CD4-positive, alpha-beta T cell (primary cell): ENCODE data around the gene FARP1. TPM values are rescaled to one million over a fixed set of nuclear protein-coding genes. Genes with fewer than 3 reads are reported as not detected.

ENCODE experiments used
- ATAC-seq: fragments of 200-7000 bp; cut with Tn5 transposase; one replicate; pipeline ENCODE4 v1.10.0; 2022; ENCODE audit warnings: mild to moderate bottlenecking; ENCODE audit not compliant: poor library complexity
- CTCF ChIA-PET: fragments of 350-600 bp; sonication (Branson Sonifier 250); formaldehyde crosslinking; loops from one replicate; lab custom pipeline; 2021; ENCODE audit warnings: antibody characterized with exemption, inconsistent platforms; lab: Charles Lee
- POLR2A ChIA-PET: fragments of 350-600 bp; sonication (Branson Sonifier 250); formaldehyde crosslinking; loops from one replicate; lab custom pipeline; 2021; ENCODE audit warnings: antibody characterized with exemption, inconsistent platforms; lab: Charles Lee
- DNase-seq, 14 experiments: peaks; one replicate each; pipeline ENCODE4 v3.0.0-alpha.2; 2013 to 2020; ENCODE audit warnings: mixed read lengths in 2 of 14
- H3K27ac ChIP-seq, 2 donors: one replicate each; pipeline versions ENCODE4 v1.5.1 to v1.7.0; 2013; ENCODE audit warnings: low read length in 2 of 2, low read depth in 1 of 2, mild to moderate bottlenecking in 1 of 2
- H3K27me3 ChIP-seq, 2 experiments: 1 replicate in 1 of 2; 2 replicates in 1 of 2; pipeline versions ENCODE4 v1.6.1 to v1.7.0; 2013; ENCODE audit warnings: low read length in 2 of 2, control low read depth in 1 of 2, mild to moderate bottlenecking in 1 of 2, moderate library complexity in 1 of 2; ENCODE audit not compliant: insufficient read depth in 2 of 2, control insufficient read depth in 1 of 2
- H3K36me3 ChIP-seq: one replicate; pipeline ENCODE4 v1.6.1; 2013; ENCODE audit warnings: low read length, control low read depth; ENCODE audit not compliant: insufficient read depth
- H3K4me1 ChIP-seq: one replicate; pipeline ENCODE4 v1.6.1; 2013; ENCODE audit warnings: low read length, control low read depth; ENCODE audit not compliant: insufficient read depth
- H3K4me3 ChIP-seq: one replicate; pipeline ENCODE4 v1.5.1; 2013; ENCODE audit warnings: mild to moderate bottlenecking, low read length, moderate library complexity
- H3K9me3 ChIP-seq, 2 experiments: 1 replicate in 1 of 2; 2 replicates in 1 of 2; pipeline versions ENCODE4 v1.6.1 to v1.7.0; 2013; ENCODE audit warnings: low read length in 2 of 2, mild to moderate bottlenecking in 2 of 2, control low read depth in 1 of 2, moderate library complexity in 1 of 2; ENCODE audit not compliant: control insufficient read depth in 1 of 2, insufficient read depth in 1 of 2
- H3K27ac Mint-ChIP-seq: one replicate; pipeline ENCODE4 v1.8.0; 2020; ENCODE audit warnings: mixed read lengths
- H3K27me3 Mint-ChIP-seq: one replicate; pipeline ENCODE4 v1.8.0; 2021; ENCODE audit warnings: mixed read lengths
- H3K36me3 Mint-ChIP-seq: one replicate; pipeline ENCODE4 v1.8.0; 2021; ENCODE audit warnings: low read depth, mixed read lengths
- H3K4me1 Mint-ChIP-seq: one replicate; pipeline ENCODE4 v1.8.0; 2021; ENCODE audit warnings: low read depth, mixed read lengths
- H3K4me3 Mint-ChIP-seq: one replicate; pipeline ENCODE4 v1.8.0; 2020; ENCODE audit warnings: mild to moderate bottlenecking, mixed read lengths
- H3K9me3 Mint-ChIP-seq: one replicate; pipeline ENCODE4 v1.8.0; 2020; ENCODE audit warnings: mixed read lengths
- CTCF ChIP-seq: fragments of 200-600 bp; IDR thresholded peaks from one replicate; pipeline ENCODE4 v1.8.0; 2022; ENCODE audit warnings: antibody characterized with exemption, mild to moderate bottlenecking
- intact Hi-C, 2 experiments: fragments of 100-400 bp; cut with DNase I in 1 of 2; cut with micrococcal nuclease in 1 of 2; formaldehyde crosslinking; loops; one replicate each; pipeline versions ENCODE4 v1.15.1 to v1.9.0; 2023 to 2025; cut with DNase I, micrococcal nuclease
- microRNA-seq: library from miRNA; unstranded; fragments of <30 nt; microRNA quantifications from one replicate; pipeline ENCODE4 v1.2.0, GENCODE V29; 2021; ENCODE audit warnings: borderline microRNAs expressed, borderline replicate concordance
- total RNA-seq, 174 experiments: library from RNA in 2 of 174; stranded (reverse) in 2 of 174; gene quantifications; one replicate each; pipeline ENCODE4 v1.2.3 and lab custom pipeline; 2021 to 2026

FARP1 gene
- total RNA-seq, 2 experiments from 2014 or later, result 0.30 TPM; not detected in 1

- no peak overlapping the region for H3K4me3 Mint-ChIP-seq
- intact Hi-C loops, result no loop called here
- peaks cover 88% of the 10 kb centered on the region for H3K4me1 Mint-ChIP-seq
- no peaks in the 10 kb centered on the region for H3K9me3 Mint-ChIP-seq
- H3K36me3 Mint-ChIP-seq, result peaks cover 44% of the 10 kb centered on the region
- H3K9me3 ChIP-seq, result no peaks in the 10 kb centered on the region
- peak overlapping the region; percentile 81 for H3K27ac Mint-ChIP-seq
- peaks cover 37% of the 10 kb centered on the region for H3K36me3 ChIP-seq
- no peak overlapping the region for H3K4me3 ChIP-seq
- DNase-seq (no peak), ATAC-seq (no peak)
- H3K4me1 ChIP-seq, result peaks cover 60% of the 10 kb centered on the region
- ChIA-PET CTCF (interaction anchor here (0.9 to 2.1 kb wide), 9 partner anchors 9 to 169 kb away, joined by 3 to 8 read pairs (median 4); no protein-coding TSS in a partner anchor), POLR2A (no interaction called here)
- no peak overlapping the region for H3K27ac ChIP-seq
- TF ChIP-seq CTCF, result no peak
- no peaks in the 10 kb centered on the region for H3K27me3 Mint-ChIP-seq
- no peaks in the 10 kb centered on the region for H3K27me3 ChIP-seq
These were observed 361.1 kb downstream of the FARP1 start for GRCh38 chr13:98504029-98504351.

- Mint-ChIP-seq H3K36me3 (peaks cover 44% of the 10 kb centered on the region), H3K4me1 (peaks cover 92% of the 10 kb centered on the region), H3K9me3 (no peaks in the 10 kb centered on the region), H3K27ac (peak overlapping the region; percentile 81), H3K4me3 (no peak overlapping the region), H3K27me3 (no peaks in the 10 kb centered on the region)
- peak in 3 of 14 experiments; percentile 41 to 63 (median 51) for DNase-seq
- Histone ChIP-seq H3K27me3 (no peaks in the 10 kb centered on the region), H3K27ac (no peak overlapping the region), H3K36me3 (peaks cover 32% of the 10 kb centered on the region), H3K4me1 (peaks cover 62% of the 10 kb centered on the region), H3K9me3 (no peaks in the 10 kb centered on the region), H3K4me3 (no peak overlapping the region)
- intact Hi-C loops, result no loop called here
- POLR2A ChIA-PET, result no interaction called here
- peak; percentile 61 for ATAC-seq
- no peak for TF ChIP-seq CTCF
- CTCF ChIA-PET, result interaction anchor here (0.9 to 2.1 kb wide), 9 partner anchors 9 to 169 kb away, joined by 3 to 8 read pairs (median 4); no protein-coding TSS in a partner anchor
These were observed 361.6 kb downstream of the FARP1 start for GRCh38 chr13:98504371-98504963.

Small RNAs within 50 kb of the gene (microRNA-seq; reads per million reads assigned to microRNA genes)
- not detected for gene MIR3170

Other genes with a start within 250 kb of the FARP1 start
- 10 to 100 TPM; 62.2 to 73.3 TPM for gene IPO5, start 189.4 kb upstream of the FARP1 start, total RNA-seq
- not detected for gene RNF113B, start 34.2 kb downstream of the FARP1 start, total RNA-seq